Thyroid gland (tissue), 4 donors: Measurements from ENCODE around the gene NACC1. TPM values are rescaled to one million over a fixed set of nuclear protein-coding genes. Genes with fewer than 3 reads are reported as not detected.

Source experiments
- DNase-seq, 2 donors: peaks; one replicate each; pipeline ENCODE4 v3.0.0-alpha.2; 2019
- H3K27ac ChIP-seq, 3 donors: fragments of 200-600 bp; sonication (generic); 1 replicate in 2 of 3; 2 replicates in 1 of 3; pipeline ENCODE4 v1.5.1; 2016 to 2019; ENCODE audit warnings: mild to moderate bottlenecking in 1 of 3, moderate library complexity in 1 of 3
- H3K27me3 ChIP-seq: fragments of 200-600 bp; sonication (generic); one replicate; pipeline ENCODE4 v1.5.1; 2019
- H3K36me3 ChIP-seq, 2 donors: fragments of 200-600 bp; sonication (generic); one replicate each; pipeline ENCODE4 v1.5.1; 2016 to 2019
- H3K4me1 ChIP-seq, 2 donors: fragments of 200-600 bp; sonication (generic); one replicate each; pipeline ENCODE4 v1.5.1; 2017 to 2019
- H3K4me3 ChIP-seq, 3 donors: fragments of 200-600 bp; sonication (generic); replicated peaks in 1 of 3; 1 replicate in 2 of 3; 2 replicates in 1 of 3; pipeline ENCODE4 v1.5.1; 2016; ENCODE audit warnings: mild to moderate bottlenecking in 1 of 3
- H3K9me3 ChIP-seq: fragments of 200-600 bp; sonication (generic); one replicate; pipeline ENCODE4 v1.5.1; 2017
- POLR2A ChIP-seq, 2 donors: fragments of 450-650 bp; IDR thresholded peaks; one replicate each; pipeline ENCODE4 v1.6.1; 2017; ENCODE audit warnings: antibody characterized with exemption in 2 of 2, mild to moderate bottlenecking in 2 of 2, moderate library complexity in 1 of 2
- WGBS, 2 donors: methylation state at CpG; one replicate each; pipeline ENCODE4 v1.1.5; 2017; 5-methylcytosine and 5-hydroxymethylcytosine counted together
- intact Hi-C: fragments of 100-400 bp; cut with DNase I; formaldehyde crosslinking; loops from one replicate; pipeline ENCODE4 v1.15.1; 2023
- total RNA-seq, 4 donors: library from RNA; depleted of rRNA; stranded (reverse); fragments of >200 nt; gene quantifications; one replicate each; pipeline ENCODE4 v1.2.3, GENCODE V29; 2016
- TF ChIP-seq, protein P1 (sequence below), 6 experiments: fragments of 200-600 bp in 3 of 6; fragments of 450-650 bp in 3 of 6; sonication (generic) in 3 of 6; IDR thresholded peaks; one replicate each; pipeline ENCODE4 v1.5.1; 2016 to 2019; ENCODE audit warnings: antibody characterized with exemption in 6 of 6, mild to moderate bottlenecking in 2 of 6, inconsistent platforms in 1 of 6, moderate library complexity in 1 of 6

NACC1 gene
- total RNA-seq, 4 donors from 2014 or later: 16.9 to 67.7 (median 43.0) TPM

- peaks cover 0 to 19% of the 10 kb centered on the region in 2 donors for H3K36me3 ChIP-seq
- TF ChIP-seq, protein P1, sequence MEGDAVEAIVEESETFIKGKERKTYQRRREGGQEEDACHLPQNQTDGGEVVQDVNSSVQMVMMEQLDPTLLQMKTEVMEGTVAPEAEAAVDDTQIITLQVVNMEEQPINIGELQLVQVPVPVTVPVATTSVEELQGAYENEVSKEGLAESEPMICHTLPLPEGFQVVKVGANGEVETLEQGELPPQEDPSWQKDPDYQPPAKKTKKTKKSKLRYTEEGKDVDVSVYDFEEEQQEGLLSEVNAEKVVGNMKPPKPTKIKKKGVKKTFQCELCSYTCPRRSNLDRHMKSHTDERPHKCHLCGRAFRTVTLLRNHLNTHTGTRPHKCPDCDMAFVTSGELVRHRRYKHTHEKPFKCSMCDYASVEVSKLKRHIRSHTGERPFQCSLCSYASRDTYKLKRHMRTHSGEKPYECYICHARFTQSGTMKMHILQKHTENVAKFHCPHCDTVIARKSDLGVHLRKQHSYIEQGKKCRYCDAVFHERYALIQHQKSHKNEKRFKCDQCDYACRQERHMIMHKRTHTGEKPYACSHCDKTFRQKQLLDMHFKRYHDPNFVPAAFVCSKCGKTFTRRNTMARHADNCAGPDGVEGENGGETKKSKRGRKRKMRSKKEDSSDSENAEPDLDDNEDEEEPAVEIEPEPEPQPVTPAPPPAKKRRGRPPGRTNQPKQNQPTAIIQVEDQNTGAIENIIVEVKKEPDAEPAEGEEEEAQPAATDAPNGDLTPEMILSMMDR (IDR thresholded peaks at IDR 0.05): no peak
- TF ChIP-seq POLR2A (IDR thresholded peaks at IDR 0.05): no peak
- no peak overlapping the region for H3K4me3 ChIP-seq
- H3K9me3 ChIP-seq: no peaks in the 10 kb centered on the region
- no peak for DNase-seq
- intact Hi-C loops: no loop called here
- 80 to 90% methylated on average over 4 to 7 of the region's 10 CpGs for WGBS, 2 donors
- H3K4me1 ChIP-seq: peaks cover 0 to 21% of the 10 kb centered on the region in 2 donors
- H3K27ac ChIP-seq: peak overlapping the region in 2 of 3 donors; percentile 6 to 58
- H3K27me3 ChIP-seq: no peaks in the 10 kb centered on the region
Measured at GRCh38 chr19:13090511-13091231, 27.4 kb upstream of the NACC1 start.

DNA sequence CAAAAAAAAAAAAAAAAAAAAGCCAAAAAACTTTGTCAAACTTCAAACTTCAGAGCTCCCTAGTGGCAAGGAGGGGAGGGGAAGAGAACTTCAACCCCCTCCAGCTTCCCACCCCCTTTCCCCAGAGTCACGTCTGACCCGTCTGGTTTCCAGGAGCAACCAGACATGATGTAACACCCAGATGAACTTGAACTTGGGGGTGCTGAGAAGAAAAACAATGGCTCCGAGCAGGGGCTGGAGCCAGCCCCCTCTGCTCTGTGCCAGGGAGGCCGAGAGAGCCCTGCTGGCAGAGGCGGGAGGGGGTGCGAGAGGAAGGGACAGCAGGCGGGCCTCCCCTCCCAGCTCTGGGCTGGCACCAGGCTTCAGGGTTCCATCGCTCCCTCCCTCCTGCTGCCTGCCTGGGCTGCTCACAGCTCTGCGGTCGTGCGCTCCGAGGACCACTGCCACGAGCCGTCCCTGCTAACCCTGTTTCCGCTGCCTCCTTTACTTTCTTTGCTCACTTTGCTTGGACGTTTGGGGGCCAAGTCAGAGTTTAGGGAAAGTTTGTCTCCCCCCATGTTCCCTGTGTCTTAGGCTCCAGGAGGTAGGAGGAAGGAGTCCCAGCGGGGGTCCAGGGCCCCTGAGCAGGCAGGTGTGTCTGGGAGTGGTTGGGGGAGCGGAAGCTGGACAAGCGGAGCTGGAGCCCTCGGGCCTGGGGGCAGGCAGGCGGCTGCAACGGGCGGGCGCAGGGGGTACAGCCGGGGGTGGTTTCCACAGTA, 26.5 kb upstream of the NACC1 start:
- TF ChIP-seq, protein P1 (IDR thresholded peaks at IDR 0.05): no peak
- TF ChIP-seq POLR2A (IDR thresholded peaks at IDR 0.05): no peak
- intact Hi-C loops: no loop called here
- Histone ChIP-seq H3K27ac (peak overlapping the region; percentile 36 to 56 (median 42)), H3K9me3 (no peaks in the 10 kb centered on the region), H3K4me3 (no peak overlapping the region), H3K36me3 (peaks cover 0 to 19% of the 10 kb centered on the region in 2 donors), H3K27me3 (no peaks in the 10 kb centered on the region), H3K4me1 (peaks cover 0 to 22% of the 10 kb centered on the region in 2 donors)
- no peak for DNase-seq
- 63 to 70% methylated on average over 18 to 23 of the region's 25 CpGs for WGBS, 2 donors

- TF ChIP-seq, protein P1 (IDR thresholded peaks at IDR 0.05): no peak
- Histone ChIP-seq H3K27ac (peak overlapping the region; percentile 36 to 56 (median 42)), H3K4me1 (peaks cover 0 to 23% of the 10 kb centered on the region in 2 donors), H3K4me3 (no peak overlapping the region), H3K36me3 (peaks cover 0 to 19% of the 10 kb centered on the region in 2 donors), H3K9me3 (no peaks in the 10 kb centered on the region), H3K27me3 (no peaks in the 10 kb centered on the region)
- no peak for DNase-seq
- 59 to 88% methylated on average over 2 of the region's 2 CpGs for WGBS, 2 donors
- intact Hi-C loops: no loop called here
Measured at GRCh38 chr19:13092158-13092543, 25.9 kb upstream of the NACC1 start.

DNA sequence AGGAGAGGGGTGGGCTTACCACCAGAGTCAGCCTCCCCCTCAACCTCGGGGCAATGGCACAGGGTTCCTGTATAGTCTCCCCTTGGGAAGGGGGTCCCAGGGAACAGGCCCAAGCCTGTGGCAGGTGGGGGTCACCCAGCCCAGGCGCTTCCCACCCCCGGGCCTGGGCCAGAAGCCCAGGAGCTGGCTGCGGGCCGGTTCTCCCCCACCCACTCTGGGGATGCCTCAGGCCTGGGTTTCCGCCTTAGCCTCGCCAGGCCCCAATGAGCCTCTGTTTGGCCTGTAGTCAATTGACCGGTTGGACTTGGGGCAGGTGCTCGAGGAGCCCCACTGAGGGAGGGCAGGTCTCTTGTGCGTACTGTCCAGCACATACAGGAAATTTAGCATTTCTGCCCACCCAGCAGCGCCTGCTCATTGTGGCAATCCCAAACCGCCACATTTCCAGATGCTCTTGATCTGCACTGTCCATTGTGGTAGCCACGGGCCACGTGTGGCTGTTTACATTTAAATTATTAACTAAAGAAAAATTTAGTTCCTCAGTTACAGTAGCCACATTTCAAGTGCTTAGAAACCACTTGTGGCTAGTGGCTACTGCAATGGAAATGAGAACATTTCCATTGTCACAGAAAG, 25.3 kb upstream of the NACC1 start:
- H3K4me3 ChIP-seq: no peak overlapping the region
- TF ChIP-seq POLR2A (IDR thresholded peaks at IDR 0.05): no peak
- TF ChIP-seq, protein P1 (IDR thresholded peaks at IDR 0.05): no peak
- intact Hi-C loops: no loop called here
- H3K27ac ChIP-seq: peak overlapping the region in 2 of 3 donors; percentile 42 to 56
- H3K9me3 ChIP-seq: no peaks in the 10 kb centered on the region
- H3K27me3 ChIP-seq: no peaks in the 10 kb centered on the region
- H3K4me1 ChIP-seq: peaks cover 2 to 27% of the 10 kb centered on the region in 2 donors
- 76 to 92% methylated on average over 7 to 13 of the region's 14 CpGs for WGBS, 2 donors
- H3K36me3 ChIP-seq: peaks cover 0 to 19% of the 10 kb centered on the region in 2 donors
- no peak for DNase-seq
